GDM1 (cell line): ENCODE results near the gene ERGIC3.

Experiments used
- DNase-seq: peaks from one replicate; lab custom pipeline; 2025; lab: John Stamatoyannopoulos, UW

Gene ERGIC3

GRCh38 chr20:35598899-35599775, 57.3 kb downstream of the ERGIC3 start:
- no peak for DNase-seq

DNA sequence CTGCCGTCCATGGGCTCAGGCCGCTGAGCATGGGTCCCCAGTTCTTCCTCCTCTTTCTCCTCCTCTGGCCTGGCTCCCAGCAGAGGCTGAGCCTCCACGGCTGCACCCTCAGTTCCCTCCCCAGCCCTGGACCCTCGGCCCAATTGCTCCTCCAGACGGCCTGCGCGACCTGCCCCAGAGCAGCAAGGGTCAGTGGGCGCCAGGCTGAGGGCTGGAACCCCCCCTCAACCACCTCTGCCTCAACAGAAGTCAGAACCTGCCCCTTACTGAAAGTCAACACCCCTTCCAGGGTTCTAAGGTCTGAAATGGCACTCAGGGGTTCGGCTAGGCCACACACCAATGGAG, 57.9 kb downstream of the ERGIC3 start:
- DNase-seq: no peak

GRCh38 chr20:35600176-35600992, 58.5 kb downstream of the ERGIC3 start:
- DNase-seq: no peak

- peak; percentile 45 for DNase-seq
These were observed 59.4 kb downstream of the ERGIC3 start for GRCh38 chr20:35600993-35601973.

DNA sequence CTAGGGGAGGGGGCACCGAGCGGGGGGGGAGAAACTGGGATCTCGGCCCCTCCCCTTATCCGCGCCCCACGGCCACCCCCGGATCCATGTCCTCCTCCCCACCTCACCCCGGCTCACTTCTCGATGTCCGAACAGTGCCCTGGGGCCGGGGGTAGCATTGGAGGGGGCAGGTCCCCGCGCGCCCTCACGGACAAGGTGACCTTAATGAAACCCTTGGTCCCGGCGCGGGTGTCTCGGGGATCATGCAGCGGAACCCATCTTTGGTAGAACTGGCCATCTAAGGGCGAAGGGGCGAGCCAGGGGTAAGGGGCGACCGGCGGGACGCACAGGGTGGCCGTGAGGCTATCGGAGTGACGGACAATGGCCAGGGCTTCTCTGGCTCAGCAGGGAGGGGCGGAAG, 60.1 kb downstream of the ERGIC3 start:
- DNase-seq: no peak

- no peak for DNase-seq
These were observed 61.1 kb downstream of the ERGIC3 start for GRCh38 chr20:35602851-35603495.

GRCh38 chr20:35603695-35604448, 62.0 kb downstream of the ERGIC3 start:
- DNase-seq: no peak

DNA sequence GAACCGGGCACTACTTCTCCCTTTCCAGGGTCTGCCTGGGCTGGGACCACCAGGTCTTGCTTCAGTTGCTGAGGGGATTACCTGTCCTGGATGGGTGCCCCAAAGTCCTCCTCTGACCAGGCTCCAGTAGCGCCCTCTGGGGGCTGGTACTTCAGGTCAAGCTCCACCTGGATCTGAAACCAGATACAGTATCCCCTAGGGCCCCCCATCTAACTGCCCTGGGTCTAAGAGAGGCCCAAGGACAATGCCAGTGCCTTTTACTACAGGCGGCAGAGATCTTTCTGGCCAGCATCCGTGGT, 62.5 kb downstream of the ERGIC3 start:
- no peak for DNase-seq

DNA sequence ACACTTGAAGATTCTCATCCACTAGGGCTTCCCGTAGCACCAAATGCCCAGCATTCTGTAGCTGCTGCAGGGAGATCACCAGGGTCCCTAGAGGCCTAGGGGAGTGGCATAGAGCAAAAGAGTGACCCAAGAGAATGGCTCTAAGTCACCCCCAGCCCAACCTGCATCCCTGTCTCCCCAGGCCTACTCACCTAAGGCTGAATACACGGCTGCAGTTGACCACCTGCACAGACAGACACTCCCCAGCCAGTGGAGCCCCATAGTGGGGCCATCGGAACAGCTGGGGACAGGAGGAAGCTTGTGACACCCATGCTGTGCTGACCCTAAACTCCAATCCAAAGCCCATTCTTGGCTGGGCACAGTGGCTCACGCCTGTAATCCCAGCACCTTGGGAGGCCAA, 64.2 kb downstream of the ERGIC3 start:
- no peak for DNase-seq
